Measurements from ENCODE around the gene UBXN2A.

- TF ChIP-seq, protein P1, sequence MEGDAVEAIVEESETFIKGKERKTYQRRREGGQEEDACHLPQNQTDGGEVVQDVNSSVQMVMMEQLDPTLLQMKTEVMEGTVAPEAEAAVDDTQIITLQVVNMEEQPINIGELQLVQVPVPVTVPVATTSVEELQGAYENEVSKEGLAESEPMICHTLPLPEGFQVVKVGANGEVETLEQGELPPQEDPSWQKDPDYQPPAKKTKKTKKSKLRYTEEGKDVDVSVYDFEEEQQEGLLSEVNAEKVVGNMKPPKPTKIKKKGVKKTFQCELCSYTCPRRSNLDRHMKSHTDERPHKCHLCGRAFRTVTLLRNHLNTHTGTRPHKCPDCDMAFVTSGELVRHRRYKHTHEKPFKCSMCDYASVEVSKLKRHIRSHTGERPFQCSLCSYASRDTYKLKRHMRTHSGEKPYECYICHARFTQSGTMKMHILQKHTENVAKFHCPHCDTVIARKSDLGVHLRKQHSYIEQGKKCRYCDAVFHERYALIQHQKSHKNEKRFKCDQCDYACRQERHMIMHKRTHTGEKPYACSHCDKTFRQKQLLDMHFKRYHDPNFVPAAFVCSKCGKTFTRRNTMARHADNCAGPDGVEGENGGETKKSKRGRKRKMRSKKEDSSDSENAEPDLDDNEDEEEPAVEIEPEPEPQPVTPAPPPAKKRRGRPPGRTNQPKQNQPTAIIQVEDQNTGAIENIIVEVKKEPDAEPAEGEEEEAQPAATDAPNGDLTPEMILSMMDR (IDR thresholded peaks at IDR 0.05) = no peak
- TF ChIP-seq POLR2A (IDR thresholded peaks at IDR 0.05) = no peak
Measured at GRCh38 chr2:24045511-24046508, 105.5 kb downstream of the UBXN2A start.
